Measurements from ENCODE around the gene TMEM203. TPM values are rescaled to one million over a fixed set of nuclear protein-coding genes. Genes with fewer than 3 reads are reported as not detected.

TMEM203 gene
- polyA plus RNA-seq, 1 of the 3 experiments (the other 2 are of a cell fraction) = 55.6 TPM

DNA sequence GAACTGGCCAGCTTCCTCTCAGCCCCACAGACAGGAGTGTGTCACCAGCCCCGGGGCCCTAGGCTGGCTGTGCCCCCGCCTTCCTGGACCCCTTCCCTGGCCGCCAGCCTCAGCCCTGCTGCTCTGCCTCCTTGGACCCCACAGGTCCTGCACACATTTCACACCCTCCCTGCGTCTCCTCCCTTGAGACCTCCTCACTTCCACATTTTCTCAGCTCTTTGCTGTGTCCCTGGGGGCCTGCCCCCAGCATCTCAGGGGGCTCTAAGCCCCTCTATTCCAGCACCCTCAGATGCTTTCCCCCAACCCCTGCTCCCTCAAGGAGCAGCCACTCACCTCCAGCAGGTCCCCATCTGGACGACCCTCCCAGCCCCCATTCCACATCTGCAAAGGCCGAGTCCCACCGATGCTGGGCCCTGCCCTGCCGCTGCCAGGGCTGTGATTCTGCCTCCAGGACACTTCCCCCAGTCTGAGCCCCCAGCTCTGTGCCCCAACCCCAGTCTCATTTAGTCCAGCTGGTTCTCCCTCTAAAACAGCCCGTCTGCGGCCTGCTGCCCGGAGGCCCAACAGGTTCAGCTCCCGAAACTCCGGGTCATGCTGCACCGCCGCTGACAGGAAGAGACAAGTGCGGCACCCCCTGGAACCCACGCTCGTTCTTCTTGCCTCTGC, 29.4 kb upstream of the TMEM203 start (continued):
- TF ChIP-seq NRF1 (IDR thresholded peaks at IDR 0.05; ENCODE audit: low read depth, low read length) = no peak

DNA sequence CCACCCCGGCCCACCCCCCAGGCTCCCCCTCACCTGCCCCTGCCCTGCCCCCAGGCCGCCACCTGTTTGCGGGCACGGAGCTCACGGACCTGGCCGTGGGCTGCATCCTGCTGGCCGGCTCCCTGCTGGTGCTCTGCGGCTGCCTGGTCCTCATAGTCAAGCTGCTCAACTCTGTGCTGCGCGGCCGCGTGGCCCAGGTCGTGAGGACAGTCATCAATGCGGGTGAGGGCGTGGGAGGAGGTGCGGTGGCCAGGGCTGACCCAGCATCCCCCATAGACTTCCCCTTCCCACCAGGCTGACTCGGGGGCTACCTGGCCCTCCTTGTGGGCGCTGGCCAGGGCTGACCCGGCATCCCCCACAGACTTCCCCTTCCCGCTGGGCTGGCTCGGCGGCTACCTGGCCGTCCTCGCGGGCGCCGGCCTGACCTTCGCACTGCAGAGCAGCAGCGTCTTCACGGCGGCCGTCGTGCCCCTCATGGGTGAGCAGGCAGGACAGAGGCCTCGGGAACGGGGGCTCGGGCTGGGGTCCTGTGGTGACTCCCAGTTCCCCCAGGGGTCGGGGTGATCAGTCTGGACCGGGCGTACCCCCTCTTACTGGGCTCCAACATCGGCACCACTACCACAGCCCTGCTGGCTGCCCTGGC, 28.7 kb upstream of the TMEM203 start:
- no peaks in the 10 kb centered on the region for H3K27me3 ChIP-seq (ENCODE audit: insufficient read depth)
- no peak overlapping the region for H2AFZ ChIP-seq (ENCODE audit: low read depth)
- CTCF ChIA-PET = interaction anchor here (1.1 to 1.4 kb wide), 3 partner anchors 31 to 179 kb away, joined by 3 to 5 read pairs (median 3); no protein-coding TSS in a partner anchor
- H3K4me3 ChIP-seq (ENCODE audit: low read depth in 2 of 2, low read length in 1 of 2) = no peak overlapping the region
- H3K79me2 ChIP-seq (ENCODE audit: insufficient read depth) = peaks cover 21% of the 10 kb centered on the region
- no peak overlapping the region for H3K4me2 ChIP-seq
- no peaks in the 10 kb centered on the region for H3K36me3 ChIP-seq (replicated peaks in 1 of 2; ENCODE audit: control insufficient read depth in 1 of 2, insufficient read depth in 2 of 2, low read length in 1 of 2)
- H3F3A ChIP-seq (replicated peaks; ENCODE audit: insufficient read depth) = peaks cover 3% of the 10 kb centered on the region
- H3K9me3 ChIP-seq = no peaks in the 10 kb centered on the region
- peaks cover 9 to 26% of the 10 kb centered on the region in 2 experiments; a peak in 2 of 4 replicates for H3K4me1 ChIP-seq (ENCODE audit: control insufficient read depth in 1 of 2, insufficient read depth in 2 of 2, low read depth in 1 of 2, low read length in 1 of 2)
- DNase-seq = no peak
- no peak overlapping the region for H3K9ac ChIP-seq
- H3K27ac ChIP-seq (ENCODE audit: low read depth in 2 of 2, low read length in 1 of 2) = no peak overlapping the region
- no peaks in the 10 kb centered on the region for H3K9me2 ChIP-seq
- WGBS (ENCODE audit: low lambda C conversion rate) = 81% methylated on average over 10 of the region's 40 CpGs
- no peaks in the 10 kb centered on the region for H4K20me1 ChIP-seq (ENCODE audit: insufficient read depth)
- POLR2A ChIA-PET = no interaction called here
- TF ChIP-seq, protein P1, sequence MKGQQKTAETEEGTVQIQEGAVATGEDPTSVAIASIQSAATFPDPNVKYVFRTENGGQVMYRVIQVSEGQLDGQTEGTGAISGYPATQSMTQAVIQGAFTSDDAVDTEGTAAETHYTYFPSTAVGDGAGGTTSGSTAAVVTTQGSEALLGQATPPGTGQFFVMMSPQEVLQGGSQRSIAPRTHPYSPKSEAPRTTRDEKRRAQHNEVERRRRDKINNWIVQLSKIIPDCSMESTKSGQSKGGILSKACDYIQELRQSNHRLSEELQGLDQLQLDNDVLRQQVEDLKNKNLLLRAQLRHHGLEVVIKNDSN (IDR thresholded peaks at IDR 0.05; ENCODE audit: borderline replicate concordance, low read depth) = no peak
- TF ChIP-seq NFIC (IDR thresholded peaks at IDR 0.05; ENCODE audit: borderline replicate concordance) = no peak
- TF ChIP-seq RXRA (IDR thresholded peaks at IDR 0.05; ENCODE audit: borderline replicate concordance, low read depth) = no peak
- TF ChIP-seq CHD2 (IDR thresholded peaks at IDR 0.05; ENCODE audit: low read length, partially characterized antibody) = no peak
- TF ChIP-seq RFX5 (IDR thresholded peaks at IDR 0.05; ENCODE audit: low read length) = no peak
- TF ChIP-seq, protein P2, sequence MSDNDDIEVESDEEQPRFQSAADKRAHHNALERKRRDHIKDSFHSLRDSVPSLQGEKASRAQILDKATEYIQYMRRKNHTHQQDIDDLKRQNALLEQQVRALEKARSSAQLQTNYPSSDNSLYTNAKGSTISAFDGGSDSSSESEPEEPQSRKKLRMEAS (IDR thresholded peaks at IDR 0.05; ENCODE audit: low read depth) = no peak
- no peak for TF ChIP-seq RCOR1 (IDR thresholded peaks at IDR 0.05; ENCODE audit: low read length)
- no peak for TF ChIP-seq TCF12 (IDR thresholded peaks at IDR 0.05)

DNA sequence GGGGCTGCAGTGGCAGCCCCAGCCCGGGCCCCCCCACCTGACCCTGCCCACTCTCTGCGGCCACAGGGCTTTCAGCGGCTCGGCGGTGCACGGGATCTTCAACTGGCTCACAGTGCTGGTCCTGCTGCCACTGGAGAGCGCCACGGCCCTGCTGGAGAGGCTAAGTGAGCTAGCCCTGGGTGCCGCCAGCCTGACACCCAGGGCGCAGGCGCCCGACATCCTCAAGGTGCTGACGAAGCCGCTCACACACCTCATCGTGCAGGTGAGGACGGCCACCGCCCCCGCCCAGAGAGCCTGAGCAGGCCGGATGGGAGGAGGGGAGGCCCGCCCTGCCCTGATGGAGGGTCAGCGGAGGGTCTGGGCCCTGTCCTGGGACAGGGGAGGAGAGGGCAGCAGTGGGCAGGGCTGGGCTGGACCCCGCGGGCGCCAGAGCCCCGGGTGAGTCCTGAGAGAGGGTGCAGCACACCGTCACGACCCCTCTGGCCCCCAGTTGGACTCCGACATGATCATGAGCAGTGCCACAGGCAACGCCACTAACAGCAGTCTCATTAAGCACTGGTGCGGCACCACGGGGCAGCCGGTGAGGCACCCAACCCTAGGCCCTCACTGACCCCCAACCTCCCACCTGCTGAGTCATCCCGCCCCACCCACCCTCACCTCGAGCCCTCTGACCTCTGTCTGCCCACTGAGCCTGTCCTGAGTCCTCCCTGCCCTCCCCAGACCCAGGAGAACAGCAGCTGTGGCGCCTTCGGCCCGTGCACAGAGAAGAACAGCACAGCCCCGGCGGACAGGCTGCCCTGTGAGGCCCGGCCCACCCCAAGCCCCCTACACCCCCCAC, 27.9 kb upstream of the TMEM203 start:
- Histone ChIP-seq H3K4me2 (no peak overlapping the region), H3K9me3 (no peaks in the 10 kb centered on the region), H3K4me1 (ENCODE audit: control insufficient read depth in 1 of 2, insufficient read depth in 2 of 2, low read depth in 1 of 2, low read length in 1 of 2) (peaks cover 1 to 26% of the 10 kb centered on the region in 2 experiments; a peak in 2 of 4 replicates), H3K9ac (no peak overlapping the region), H3F3A (replicated peaks; ENCODE audit: insufficient read depth) (peaks cover 3% of the 10 kb centered on the region), H2AFZ (ENCODE audit: low read depth) (no peak overlapping the region), H3K9me2 (no peaks in the 10 kb centered on the region), H3K27ac (ENCODE audit: low read depth in 2 of 2, low read length in 1 of 2) (no peak overlapping the region), H3K27me3 (ENCODE audit: insufficient read depth) (no peaks in the 10 kb centered on the region), H3K79me2 (ENCODE audit: insufficient read depth) (peaks cover 12% of the 10 kb centered on the region), H3K4me3 (ENCODE audit: low read depth in 2 of 2, low read length in 1 of 2) (no peak overlapping the region), H4K20me1 (ENCODE audit: insufficient read depth) (no peaks in the 10 kb centered on the region), H3K36me3 (replicated peaks in 1 of 2; ENCODE audit: control insufficient read depth in 1 of 2, insufficient read depth in 2 of 2, low read length in 1 of 2) (no peaks in the 10 kb centered on the region)
- TF ChIP-seq NFIC (IDR thresholded peaks at IDR 0.05; ENCODE audit: borderline replicate concordance) = no peak
- TF ChIP-seq, protein P2 (IDR thresholded peaks at IDR 0.05; ENCODE audit: low read depth) = no peak
- no peak for TF ChIP-seq ELF1 (IDR thresholded peaks at IDR 0.05)
- no peak for TF ChIP-seq CHD2 (IDR thresholded peaks at IDR 0.05; ENCODE audit: low read length, partially characterized antibody)
- TF ChIP-seq, protein P1 (IDR thresholded peaks at IDR 0.05; ENCODE audit: borderline replicate concordance, low read depth) = no peak
- TF ChIP-seq TAF1 (IDR thresholded peaks at IDR 0.05; ENCODE audit: borderline replicate concordance, low read depth, low read length) = no peak
- TF ChIP-seq RCOR1 (IDR thresholded peaks at IDR 0.05; ENCODE audit: low read length) = no peak
- TF ChIP-seq RAD21 (IDR thresholded peaks at IDR 0.05; ENCODE audit: low read length) = no peak
- CTCF ChIA-PET = no interaction called here
- POLR2A ChIA-PET = no interaction called here
- 65% methylated on average over 14 of the region's 40 CpGs for WGBS (ENCODE audit: low lambda C conversion rate)
- no peak for DNase-seq
